ENCODE data around the gene ZZZ3.

DNA sequence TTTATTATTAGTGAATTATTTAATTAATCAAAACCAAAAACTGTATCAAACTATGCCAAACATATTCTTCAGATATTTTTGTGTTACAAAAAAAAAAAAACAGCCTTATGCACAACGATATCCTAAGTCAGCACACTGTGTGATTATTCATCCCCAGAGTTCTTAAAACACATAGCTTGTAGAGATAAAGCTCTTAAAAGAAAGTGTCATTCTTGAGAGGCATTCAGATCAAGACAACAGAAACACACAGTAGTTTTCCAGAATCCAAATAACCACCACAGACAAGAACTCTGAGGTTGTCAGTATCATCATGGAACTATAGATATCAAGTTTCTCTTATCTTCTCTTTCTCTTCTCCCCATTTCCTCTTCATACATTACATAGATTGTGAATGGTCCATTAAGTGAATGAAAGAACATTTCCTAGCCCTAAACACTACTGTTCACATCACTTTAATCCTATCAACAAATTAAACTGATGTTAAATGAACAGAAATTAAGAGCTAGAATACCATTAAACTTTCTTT is 13.5 kb downstream of the ZZZ3 start:
- TF ChIP-seq POLR2A (IDR thresholded peaks at IDR 0.05) (no peak), POLR2AphosphoS5 (IDR thresholded peaks at IDR 0.05) (no peak)
- TF ChIP-seq, protein P1, sequence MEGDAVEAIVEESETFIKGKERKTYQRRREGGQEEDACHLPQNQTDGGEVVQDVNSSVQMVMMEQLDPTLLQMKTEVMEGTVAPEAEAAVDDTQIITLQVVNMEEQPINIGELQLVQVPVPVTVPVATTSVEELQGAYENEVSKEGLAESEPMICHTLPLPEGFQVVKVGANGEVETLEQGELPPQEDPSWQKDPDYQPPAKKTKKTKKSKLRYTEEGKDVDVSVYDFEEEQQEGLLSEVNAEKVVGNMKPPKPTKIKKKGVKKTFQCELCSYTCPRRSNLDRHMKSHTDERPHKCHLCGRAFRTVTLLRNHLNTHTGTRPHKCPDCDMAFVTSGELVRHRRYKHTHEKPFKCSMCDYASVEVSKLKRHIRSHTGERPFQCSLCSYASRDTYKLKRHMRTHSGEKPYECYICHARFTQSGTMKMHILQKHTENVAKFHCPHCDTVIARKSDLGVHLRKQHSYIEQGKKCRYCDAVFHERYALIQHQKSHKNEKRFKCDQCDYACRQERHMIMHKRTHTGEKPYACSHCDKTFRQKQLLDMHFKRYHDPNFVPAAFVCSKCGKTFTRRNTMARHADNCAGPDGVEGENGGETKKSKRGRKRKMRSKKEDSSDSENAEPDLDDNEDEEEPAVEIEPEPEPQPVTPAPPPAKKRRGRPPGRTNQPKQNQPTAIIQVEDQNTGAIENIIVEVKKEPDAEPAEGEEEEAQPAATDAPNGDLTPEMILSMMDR (IDR thresholded peaks at IDR 0.05 in 8 of 11, conservative IDR thresholded peaks at IDR 0.05 in 3 of 11), result no peak

Data from spleen (tissue), 7 donors.